SH-SY5Y (cell line): ENCODE measurements around the gene PWWP2B.

ENCODE experiments used
- GATA2 ChIP-seq: IDR thresholded peaks from 2 replicates; pipeline ENCODE4 v1.6.1; 2011; ENCODE audit warnings: mild to moderate bottlenecking, low read depth, low read length
- GATA3 ChIP-seq: IDR thresholded peaks from 2 replicates; pipeline ENCODE4 v1.6.1; 2011; ENCODE audit warnings: low read depth, mild to moderate bottlenecking, low read length, moderate library complexity

PWWP2B gene

DNA sequence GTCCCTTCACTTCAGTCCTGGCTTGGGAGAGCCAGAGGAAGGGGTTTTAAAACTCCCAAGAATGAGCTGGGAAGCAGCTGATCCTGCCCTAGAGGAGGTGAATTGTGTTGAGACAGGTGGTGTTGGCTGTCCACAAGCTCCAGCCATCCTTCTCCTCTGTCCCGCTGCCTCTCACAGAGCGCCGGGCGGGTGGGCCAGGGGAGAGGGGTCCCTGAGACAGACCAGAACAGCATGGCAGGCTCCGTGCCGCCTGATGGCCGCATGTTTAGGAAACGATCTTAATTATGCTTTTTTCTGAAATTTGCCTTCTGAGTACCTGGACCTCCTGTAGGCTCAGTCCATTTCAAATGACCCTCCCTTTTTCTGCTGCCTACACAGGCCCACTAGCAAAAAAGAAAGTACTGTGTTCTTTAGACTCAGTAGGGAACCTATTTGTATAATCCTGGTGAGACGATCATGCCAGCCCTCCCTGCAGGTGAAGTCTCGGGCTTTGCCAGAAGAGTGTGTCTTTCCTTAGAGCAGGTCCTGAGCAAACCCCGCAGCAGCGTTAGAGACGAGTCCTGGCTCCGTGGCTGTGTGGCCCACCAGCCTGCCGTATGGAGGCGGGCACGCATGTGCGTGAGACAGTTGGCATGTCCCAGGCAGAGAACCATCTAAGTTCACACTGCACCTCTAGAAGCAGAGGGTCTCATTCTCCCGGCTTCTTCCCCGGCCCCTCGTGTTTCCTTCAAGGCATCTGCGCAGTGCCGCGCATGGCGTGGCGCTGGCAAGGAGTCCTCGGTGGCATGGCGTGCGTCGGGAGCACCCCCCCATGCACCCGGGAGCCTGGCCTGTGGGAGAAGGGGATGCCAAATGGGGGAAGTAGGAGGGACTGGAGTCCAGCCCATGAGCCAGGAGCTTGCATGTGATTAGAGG lies 26.3 kb upstream of the PWWP2B start:
- TF ChIP-seq GATA3: no peak
- no peak for TF ChIP-seq GATA2

DNA sequence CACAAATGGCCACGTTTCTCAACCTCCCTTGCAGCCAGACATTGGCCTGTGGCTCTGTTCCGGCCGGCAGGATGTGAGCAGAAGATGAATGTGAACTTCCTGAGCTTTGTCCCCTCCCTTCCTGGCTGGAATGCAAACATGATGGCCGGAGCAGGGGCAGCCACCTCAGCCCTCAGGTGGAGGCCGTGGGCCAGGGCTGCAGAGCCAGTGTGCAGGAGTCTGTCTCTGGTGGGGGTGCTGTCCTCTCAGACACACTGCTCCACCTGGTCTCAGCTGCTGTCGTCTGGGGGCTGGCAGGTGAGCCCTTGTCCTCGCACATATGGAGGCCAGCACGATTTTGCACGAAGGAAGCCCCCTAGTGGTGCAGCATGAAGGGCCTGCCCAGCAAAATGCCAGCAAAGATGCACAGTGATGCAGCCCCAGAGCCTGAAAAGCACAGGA lies 25.3 kb upstream of the PWWP2B start:
- no peak for TF ChIP-seq GATA3
- TF ChIP-seq GATA2: no peak

DNA sequence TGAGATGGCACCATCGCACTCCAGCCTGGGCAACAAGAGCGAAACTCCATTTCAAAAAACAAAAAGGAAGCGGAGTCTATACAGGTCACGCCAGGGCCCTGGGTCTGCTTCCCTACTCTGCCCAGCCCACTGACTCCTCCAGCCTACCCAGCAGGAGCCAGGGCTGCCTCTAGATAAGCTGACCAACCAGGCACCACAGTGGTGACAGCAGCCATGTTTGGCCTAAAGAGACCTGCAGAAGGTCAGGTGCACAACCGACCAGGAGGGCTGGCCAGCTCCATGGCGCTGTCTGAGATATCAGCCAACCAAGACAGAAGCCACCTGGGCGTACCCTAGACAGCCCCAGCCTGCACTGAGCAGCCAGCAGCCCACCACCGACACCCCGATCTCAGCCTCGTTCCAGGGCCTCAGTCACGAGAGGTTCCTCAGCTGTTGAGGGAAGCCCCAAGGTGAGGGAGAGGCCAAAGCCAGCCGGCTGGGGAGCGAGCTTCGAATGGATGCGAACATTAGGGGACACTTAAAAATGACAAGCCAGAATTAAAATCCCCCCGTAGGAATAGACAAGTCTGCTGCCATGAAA lies 24.4 kb upstream of the PWWP2B start:
- no peak for TF ChIP-seq GATA3
- no peak for TF ChIP-seq GATA2

DNA sequence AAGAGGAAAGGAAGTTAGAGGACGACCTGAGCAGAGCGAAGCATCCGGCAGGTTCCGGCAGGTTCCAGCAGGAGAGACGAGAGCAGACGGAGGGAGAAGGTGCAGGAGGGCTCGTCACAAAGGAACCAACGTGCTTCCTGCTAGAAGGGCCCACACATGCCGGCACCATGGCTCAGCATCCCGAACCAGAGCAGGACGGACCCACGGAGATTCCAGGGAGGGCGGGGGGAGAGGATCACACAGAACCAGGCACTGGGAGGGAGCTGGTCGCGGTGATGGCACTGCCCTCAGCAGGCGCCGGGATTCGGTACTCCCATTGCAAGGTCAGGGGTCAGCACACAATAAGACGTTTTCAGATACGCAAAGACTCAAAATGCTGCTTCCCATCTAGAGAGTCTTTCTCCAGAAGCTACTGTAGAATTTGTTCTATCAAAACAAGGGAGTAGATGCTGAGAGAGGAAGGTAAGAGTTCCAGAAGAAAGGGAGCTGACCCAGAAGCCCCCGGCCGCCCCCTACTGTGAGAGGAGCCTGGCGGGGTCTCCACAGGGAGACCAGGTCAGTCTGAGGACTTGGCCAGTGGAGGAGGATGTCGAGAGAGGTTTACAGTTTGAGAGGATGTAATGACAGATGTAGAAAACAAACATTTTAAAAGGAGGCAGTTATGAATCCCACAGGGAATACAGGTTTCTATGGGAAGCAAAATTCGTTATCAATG lies 23.6 kb upstream of the PWWP2B start:
- no peak for TF ChIP-seq GATA2
- no peak for TF ChIP-seq GATA3

DNA sequence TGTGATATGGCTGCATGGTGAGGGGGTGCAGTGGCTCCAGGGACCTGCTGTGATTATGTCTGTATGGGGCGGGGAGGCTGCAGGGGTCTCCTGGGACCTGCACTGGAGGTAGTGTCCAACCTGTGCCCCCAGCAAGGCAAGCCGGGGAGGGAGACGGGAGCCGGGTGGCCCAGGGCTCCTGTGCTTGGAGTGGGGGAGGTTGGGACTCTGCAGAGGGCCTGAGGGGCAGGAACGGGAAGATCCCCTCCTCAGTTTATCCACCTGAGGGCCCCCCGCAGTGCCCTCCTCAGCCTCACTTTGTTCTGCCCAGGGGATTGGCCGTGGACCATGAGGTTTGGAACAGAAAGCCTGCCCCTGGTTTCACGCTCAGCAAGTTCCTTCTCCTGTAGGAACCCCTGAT lies 22.8 kb upstream of the PWWP2B start:
- TF ChIP-seq GATA3 (no peak), GATA2 (no peak)

DNA sequence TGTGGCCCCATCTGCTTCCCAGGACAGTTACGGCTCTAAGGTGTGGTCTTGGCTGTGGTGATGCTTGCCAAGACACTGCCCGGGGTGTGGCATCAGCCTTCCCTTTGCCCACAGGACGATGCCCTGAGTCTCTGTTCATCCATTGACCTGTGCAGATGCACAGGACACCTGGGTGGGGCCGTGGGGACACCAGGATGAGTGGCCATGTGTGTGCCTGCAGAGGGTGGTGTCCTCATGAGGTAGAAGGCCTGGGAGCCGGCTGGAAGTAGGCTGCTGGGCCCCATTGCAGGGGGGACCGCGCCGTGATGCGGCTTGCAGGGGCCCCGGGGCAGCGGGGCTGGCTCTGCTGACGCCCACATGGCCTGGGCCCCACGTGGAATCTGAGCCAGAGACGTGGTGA lies 22.4 kb upstream of the PWWP2B start:
- TF ChIP-seq GATA3: no peak
- no peak for TF ChIP-seq GATA2

DNA sequence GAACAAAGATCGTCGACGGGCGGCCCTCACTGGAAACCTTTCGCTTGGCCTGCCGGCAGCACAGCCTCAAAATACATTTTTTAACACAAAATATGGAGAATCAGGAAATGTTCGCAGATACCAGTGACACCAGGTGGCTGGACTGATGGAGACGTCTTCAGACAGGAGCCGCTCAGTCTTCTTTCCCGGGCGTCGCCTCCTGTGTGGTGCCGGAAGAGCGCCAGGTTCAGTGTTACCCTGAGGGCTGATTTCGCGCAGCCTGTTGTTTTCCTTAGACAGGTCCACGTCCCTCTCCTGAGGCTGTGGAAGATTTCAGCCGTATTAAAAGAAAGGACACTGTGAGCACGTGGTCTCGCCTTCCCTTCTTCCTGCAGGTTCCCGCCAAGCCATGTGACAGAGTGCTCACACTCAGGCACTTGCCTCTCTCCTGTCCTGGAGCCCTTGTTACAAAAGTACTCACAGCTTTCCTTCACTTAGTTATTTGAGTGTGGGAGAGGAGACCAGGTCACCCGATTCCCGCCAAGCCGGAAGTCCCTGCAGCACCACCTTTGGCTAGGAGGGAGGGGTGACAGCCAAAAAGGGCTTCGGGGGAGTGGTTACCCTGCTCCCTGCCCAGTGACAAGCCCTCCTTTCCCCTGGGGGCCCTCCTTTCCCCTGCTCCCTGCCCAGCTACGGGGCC lies 21.7 kb upstream of the PWWP2B start:
- TF ChIP-seq GATA2: no peak
- no peak for TF ChIP-seq GATA3

DNA sequence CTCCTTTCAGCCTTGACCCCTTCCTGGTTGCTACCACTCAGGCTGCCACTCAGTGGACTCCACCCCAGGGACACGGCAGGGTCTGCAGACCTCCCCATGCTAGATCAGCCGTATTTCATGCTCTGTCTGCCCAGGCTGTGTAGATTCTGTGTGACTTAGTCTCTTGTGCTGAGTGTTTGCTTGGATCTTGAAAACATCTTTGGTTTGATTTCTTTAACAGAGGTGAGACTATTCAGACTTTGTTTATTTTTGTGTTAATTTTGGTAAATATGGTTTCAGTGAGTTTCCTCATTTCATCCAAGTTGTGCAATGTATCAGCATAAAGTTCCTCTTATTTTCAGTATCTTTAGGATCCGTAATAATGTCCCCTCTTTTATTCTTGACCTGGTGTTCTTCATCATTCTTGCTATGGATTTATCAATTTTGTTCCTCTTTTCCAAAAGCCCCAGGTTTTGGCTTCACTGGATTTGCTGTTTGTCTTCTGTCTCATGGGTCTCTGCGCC lies 21.2 kb upstream of the PWWP2B start:
- TF ChIP-seq GATA3: no peak
- no peak for TF ChIP-seq GATA2

DNA sequence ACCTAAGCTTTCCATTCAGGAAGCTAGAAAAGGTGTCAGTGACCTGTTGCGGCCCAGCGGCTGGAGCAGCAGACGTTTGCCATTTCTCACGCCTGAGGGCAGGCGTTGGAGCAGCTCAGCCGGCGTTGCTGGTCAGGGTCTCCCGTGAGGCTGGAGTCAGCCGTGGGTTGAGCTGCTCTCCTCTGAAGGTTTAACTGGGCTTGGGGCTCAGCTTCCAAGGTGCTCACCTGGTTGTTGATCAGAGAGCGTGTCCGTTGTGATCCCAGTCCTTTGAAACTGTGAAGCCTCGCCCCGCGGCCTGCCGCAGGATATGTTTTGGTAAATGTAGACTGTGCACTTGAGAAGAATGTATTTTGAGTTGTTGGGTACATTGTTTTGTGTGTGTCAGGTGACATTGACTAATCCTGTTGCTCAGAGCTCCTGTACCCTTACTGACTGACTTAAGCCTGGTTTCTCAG lies 20.6 kb upstream of the PWWP2B start:
- no peak for TF ChIP-seq GATA3
- no peak for TF ChIP-seq GATA2

DNA sequence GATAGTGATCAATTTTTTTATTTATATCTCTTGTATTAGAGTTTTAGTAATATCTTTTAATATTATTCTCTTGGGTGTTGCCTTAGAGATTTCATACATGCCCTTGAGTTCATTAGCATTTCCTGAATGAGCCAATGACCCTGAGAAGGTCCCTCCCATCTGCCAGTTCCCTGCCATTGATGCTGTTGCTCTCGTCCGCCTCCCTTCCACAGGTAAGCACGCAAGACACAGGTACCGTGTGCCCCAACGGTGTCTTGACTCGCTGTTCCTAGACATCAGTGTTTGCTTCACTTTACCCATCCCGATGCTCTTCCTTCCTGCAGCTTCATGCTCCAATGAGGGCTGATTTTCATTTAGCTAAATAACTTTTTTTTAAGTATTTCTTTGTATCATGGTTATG lies 19.7 kb upstream of the PWWP2B start:
- TF ChIP-seq GATA2 (no peak), GATA3 (no peak)

DNA sequence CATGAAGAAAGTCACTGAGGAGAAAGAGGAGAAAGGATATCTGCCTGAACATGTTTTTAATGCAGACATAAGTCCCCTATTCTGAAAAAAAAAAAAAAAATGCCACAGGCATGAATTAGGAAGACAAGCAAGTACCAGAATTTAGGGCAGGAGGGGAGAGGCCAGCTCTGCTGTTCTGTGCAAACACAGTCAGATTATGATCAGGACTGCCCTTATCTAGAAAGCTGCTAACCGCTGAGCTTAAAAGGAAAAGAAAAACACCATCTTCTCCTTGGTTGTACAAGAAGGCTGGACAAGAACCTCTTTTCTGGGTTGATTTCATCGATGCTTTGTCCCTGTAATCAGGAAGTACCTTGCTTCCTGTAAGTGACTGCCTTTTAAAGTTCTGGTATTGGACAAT lies 15.3 kb upstream of the PWWP2B start:
- TF ChIP-seq GATA2: no peak
- TF ChIP-seq GATA3: no peak

DNA sequence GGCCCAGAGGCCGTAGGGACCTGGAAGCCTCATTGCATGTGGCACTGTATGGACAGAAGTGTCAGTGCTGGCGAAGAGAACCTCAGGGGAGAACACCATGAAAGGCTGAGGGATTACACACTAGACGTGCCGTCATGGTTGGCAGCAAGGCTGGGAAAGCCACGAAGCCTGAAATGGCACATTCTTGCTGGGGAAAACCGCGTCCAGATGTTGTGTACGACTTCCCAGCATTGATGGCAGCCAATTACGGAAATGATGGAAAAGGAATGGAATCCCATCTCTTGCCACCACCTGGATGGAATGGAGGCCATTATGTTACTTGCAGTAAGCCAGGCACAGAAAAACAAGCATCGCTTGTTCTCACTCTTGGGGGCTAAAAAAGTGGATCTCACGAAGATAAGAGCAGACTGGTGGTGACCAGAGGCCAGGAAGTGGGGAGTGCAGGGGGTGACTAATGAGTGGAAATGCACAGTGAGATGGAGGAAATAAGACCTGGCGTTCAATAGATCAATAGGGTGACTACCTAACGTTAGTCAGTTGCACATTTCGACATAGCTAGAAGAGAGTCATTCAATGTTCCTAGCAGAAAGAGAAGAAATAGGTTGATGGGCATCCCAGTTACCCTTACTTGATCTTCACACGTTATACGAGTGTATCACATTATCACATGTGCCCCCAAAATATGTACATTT lies 14.6 kb upstream of the PWWP2B start:
- TF ChIP-seq GATA3 (no peak), GATA2 (no peak)

DNA sequence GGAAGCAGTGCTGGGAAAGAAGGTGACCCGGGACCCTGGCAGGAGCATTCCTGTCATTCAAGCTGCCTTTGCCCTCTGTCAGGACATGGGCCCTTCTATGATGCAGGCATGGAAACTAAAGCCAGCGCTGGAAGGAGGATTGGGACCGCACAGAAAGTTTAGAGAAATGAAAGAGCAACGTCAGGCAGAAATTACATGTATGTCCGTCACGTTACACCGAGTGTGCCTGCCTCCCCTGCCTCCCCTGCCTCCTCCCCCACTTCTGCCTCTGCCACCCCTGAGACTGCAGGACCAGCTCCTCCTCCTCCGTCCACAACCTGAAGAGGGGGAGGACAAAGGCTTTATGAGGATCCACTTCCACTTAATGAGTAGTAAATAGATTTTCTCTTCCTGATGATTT lies 13.9 kb upstream of the PWWP2B start:
- TF ChIP-seq GATA2: no peak
- TF ChIP-seq GATA3: no peak
